GM23338 (cell line): ENCODE measurements around the gene BTBD19.

Experiments used
- CREB1 ChIP-seq: fragments of 250-450 bp; sonication (Bioruptor Pico); IDR thresholded peaks from 2 replicates; pipeline ENCODE4 v1.5.0; 2020; ENCODE audit warnings: low read depth, mild to moderate bottlenecking, moderate library complexity
- EZH2 ChIP-seq: fragments of 200-600 bp; sonication (generic); IDR thresholded peaks from one replicate; pipeline ENCODE4 v1.8.0; 2017; ENCODE audit warnings: antibody characterized with exemption, mild to moderate bottlenecking, low read depth; ENCODE audit not compliant: unreplicated experiment
- EZH2phosphoT487 ChIP-seq: fragments of 200-600 bp; sonication (generic); IDR thresholded peaks from one replicate; pipeline ENCODE4 v1.8.1; 2018; ENCODE audit warnings: antibody characterized with exemption; ENCODE audit not compliant: unreplicated experiment
- JUNB ChIP-seq: IDR thresholded peaks from one replicate; pipeline ENCODE4 v1.6.1; 2016; ENCODE audit warnings: antibody characterized with exemption; ENCODE audit not compliant: unreplicated experiment
- NANOG ChIP-seq: IDR thresholded peaks from 2 replicates; pipeline ENCODE4 v1.6.1; 2016; ENCODE audit warnings: antibody characterized with exemption, borderline replicate concordance
- POLR2AphosphoS5 ChIP-seq: IDR thresholded peaks from 2 replicates; pipeline ENCODE4 v1.6.1; 2016; ENCODE audit warnings: antibody characterized with exemption, low read depth
- STAT1 ChIP-seq: IDR thresholded peaks from one replicate; pipeline ENCODE4 v1.6.1; 2016; ENCODE audit warnings: antibody characterized with exemption; ENCODE audit not compliant: unreplicated experiment
- ZNF331 ChIP-seq: fragments of 250-450 bp; sonication (Bioruptor Pico); IDR thresholded peaks from 2 replicates; pipeline ENCODE4 v1.5.0; 2020; ENCODE audit warnings: low read depth, mild to moderate bottlenecking, moderate library complexity
- TF ChIP-seq, protein P1 (sequence below), 2 experiments: fragments of 200-600 bp in 1 of 2; sonication (generic) in 1 of 2; conservative IDR thresholded peaks; 2 replicates each; pipeline versions ENCODE4 v1.5.1 to v1.6.1; 2016 to 2017; ENCODE audit warnings: antibody characterized with exemption in 2 of 2, low read depth in 2 of 2, mild to moderate bottlenecking in 2 of 2, moderate library complexity in 1 of 2
- TF ChIP-seq, protein P2 (sequence below): IDR thresholded peaks from one replicate; pipeline ENCODE4 v1.6.1; 2018; ENCODE audit warnings: antibody characterized with exemption; ENCODE audit not compliant: unreplicated experiment
- TF ChIP-seq, protein P3 (sequence below): IDR thresholded peaks from 2 replicates; pipeline ENCODE4 v1.6.1; 2016; ENCODE audit warnings: antibody characterized with exemption

DNA sequence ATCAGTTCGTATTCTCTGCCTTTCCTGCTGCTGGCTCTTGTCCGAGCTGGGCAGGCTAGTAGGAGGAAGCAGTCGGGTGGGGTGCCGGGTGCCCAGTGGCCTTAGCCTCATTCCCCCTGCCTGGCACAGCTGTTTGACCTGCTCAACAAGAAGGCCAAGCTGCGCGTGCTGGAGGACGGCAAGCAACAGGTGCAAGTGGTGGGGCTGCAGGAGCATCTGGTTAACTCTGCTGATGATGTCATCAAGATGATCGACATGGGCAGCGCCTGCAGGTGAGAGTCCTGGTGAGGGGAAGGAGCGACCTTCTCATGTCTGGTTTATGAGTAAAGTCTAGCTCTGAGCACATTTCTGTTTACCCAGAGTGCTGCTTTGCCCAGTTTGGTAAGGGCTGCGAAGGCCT lies 49.2 kb upstream of the BTBD19 start:
- TF ChIP-seq, protein P1, sequence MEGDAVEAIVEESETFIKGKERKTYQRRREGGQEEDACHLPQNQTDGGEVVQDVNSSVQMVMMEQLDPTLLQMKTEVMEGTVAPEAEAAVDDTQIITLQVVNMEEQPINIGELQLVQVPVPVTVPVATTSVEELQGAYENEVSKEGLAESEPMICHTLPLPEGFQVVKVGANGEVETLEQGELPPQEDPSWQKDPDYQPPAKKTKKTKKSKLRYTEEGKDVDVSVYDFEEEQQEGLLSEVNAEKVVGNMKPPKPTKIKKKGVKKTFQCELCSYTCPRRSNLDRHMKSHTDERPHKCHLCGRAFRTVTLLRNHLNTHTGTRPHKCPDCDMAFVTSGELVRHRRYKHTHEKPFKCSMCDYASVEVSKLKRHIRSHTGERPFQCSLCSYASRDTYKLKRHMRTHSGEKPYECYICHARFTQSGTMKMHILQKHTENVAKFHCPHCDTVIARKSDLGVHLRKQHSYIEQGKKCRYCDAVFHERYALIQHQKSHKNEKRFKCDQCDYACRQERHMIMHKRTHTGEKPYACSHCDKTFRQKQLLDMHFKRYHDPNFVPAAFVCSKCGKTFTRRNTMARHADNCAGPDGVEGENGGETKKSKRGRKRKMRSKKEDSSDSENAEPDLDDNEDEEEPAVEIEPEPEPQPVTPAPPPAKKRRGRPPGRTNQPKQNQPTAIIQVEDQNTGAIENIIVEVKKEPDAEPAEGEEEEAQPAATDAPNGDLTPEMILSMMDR (conservative IDR thresholded peaks at IDR 0.05; ENCODE audit: low read depth in 2 of 2): no peak
- TF ChIP-seq POLR2AphosphoS5 (no peak), EZH2 (no peak), STAT1 (no peak), EZH2phosphoT487 (no peak), JUNB (no peak), CREB1 (CRISPR knock-in tag) (no peak), NANOG (no peak), ZNF331 (CRISPR knock-in tag) (no peak)
- TF ChIP-seq, protein P2, sequence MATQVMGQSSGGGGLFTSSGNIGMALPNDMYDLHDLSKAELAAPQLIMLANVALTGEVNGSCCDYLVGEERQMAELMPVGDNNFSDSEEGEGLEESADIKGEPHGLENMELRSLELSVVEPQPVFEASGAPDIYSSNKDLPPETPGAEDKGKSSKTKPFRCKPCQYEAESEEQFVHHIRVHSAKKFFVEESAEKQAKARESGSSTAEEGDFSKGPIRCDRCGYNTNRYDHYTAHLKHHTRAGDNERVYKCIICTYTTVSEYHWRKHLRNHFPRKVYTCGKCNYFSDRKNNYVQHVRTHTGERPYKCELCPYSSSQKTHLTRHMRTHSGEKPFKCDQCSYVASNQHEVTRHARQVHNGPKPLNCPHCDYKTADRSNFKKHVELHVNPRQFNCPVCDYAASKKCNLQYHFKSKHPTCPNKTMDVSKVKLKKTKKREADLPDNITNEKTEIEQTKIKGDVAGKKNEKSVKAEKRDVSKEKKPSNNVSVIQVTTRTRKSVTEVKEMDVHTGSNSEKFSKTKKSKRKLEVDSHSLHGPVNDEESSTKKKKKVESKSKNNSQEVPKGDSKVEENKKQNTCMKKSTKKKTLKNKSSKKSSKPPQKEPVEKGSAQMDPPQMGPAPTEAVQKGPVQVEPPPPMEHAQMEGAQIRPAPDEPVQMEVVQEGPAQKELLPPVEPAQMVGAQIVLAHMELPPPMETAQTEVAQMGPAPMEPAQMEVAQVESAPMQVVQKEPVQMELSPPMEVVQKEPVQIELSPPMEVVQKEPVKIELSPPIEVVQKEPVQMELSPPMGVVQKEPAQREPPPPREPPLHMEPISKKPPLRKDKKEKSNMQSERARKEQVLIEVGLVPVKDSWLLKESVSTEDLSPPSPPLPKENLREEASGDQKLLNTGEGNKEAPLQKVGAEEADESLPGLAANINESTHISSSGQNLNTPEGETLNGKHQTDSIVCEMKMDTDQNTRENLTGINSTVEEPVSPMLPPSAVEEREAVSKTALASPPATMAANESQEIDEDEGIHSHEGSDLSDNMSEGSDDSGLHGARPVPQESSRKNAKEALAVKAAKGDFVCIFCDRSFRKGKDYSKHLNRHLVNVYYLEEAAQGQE: no peak
- TF ChIP-seq, protein P3, sequence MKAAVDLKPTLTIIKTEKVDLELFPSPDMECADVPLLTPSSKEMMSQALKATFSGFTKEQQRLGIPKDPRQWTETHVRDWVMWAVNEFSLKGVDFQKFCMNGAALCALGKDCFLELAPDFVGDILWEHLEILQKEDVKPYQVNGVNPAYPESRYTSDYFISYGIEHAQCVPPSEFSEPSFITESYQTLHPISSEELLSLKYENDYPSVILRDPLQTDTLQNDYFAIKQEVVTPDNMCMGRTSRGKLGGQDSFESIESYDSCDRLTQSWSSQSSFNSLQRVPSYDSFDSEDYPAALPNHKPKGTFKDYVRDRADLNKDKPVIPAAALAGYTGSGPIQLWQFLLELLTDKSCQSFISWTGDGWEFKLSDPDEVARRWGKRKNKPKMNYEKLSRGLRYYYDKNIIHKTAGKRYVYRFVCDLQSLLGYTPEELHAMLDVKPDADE: no peak
